ENCODE results near the gene TAF8. TPM values are rescaled to one million over a fixed set of nuclear protein-coding genes. Genes with fewer than 3 reads are reported as not detected.

TAF8 gene
- total RNA-seq, 1 donor from 2014 or later = 35.6 TPM

DNA sequence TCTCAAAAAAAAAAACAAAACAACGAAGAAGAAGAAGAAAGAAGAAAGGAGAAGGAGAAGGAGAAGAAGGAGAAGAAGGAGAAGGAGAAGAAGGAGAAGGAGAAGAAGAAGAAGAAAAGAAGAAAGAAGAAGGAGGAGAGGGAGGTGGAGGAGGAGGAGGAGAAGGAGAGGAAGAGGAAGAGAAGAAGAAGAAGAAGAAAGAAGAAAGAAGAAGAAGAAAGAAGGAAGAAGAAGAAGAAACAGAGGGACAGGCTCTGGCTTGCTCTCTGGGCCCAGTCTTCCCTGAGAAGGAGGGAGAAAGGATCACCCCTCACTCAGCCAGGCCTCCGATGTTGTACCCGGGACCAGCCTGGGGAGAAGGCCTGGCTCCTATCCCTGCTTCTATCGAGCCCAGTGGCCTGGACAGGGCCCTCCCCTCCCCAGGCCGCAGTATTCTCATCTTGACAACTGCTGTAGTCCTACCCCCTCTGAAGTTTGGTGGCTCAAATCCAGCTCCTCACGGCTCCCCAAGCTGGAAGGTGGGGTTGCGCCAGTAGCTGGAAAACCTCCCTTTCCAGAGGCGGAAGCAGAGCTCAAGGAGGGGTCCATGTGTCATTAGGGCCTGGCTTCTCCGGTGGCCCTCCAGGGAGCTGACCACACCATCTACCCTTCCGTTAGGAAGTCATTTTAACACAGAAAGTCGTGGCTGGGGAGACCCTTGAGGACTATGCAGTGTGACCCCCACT, 73.2 kb downstream of the TAF8 start:
- Histone ChIP-seq H3K27ac (peak overlapping the region; percentile 79), H3K4me1 (peaks cover 42% of the 10 kb centered on the region), H3K9me3 (no peaks in the 10 kb centered on the region), H3K36me3 (no peaks in the 10 kb centered on the region), H3K27me3 (no peaks in the 10 kb centered on the region), H3K4me3 (no peak overlapping the region)
- DNase-seq (ENCODE audit: extremely low spot score in 2 of 2) = no peak
- intact Hi-C loops (cut with DNase I) = no loop called here
- TF ChIP-seq POLR2AphosphoS5 (IDR thresholded peaks at IDR 0.05; ENCODE audit: insufficient read depth in 1 of 2, low read depth in 1 of 2) = no peak
- TF ChIP-seq, protein P1, sequence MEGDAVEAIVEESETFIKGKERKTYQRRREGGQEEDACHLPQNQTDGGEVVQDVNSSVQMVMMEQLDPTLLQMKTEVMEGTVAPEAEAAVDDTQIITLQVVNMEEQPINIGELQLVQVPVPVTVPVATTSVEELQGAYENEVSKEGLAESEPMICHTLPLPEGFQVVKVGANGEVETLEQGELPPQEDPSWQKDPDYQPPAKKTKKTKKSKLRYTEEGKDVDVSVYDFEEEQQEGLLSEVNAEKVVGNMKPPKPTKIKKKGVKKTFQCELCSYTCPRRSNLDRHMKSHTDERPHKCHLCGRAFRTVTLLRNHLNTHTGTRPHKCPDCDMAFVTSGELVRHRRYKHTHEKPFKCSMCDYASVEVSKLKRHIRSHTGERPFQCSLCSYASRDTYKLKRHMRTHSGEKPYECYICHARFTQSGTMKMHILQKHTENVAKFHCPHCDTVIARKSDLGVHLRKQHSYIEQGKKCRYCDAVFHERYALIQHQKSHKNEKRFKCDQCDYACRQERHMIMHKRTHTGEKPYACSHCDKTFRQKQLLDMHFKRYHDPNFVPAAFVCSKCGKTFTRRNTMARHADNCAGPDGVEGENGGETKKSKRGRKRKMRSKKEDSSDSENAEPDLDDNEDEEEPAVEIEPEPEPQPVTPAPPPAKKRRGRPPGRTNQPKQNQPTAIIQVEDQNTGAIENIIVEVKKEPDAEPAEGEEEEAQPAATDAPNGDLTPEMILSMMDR (IDR thresholded peaks at IDR 0.05) = no peak
- TF ChIP-seq POLR2A (IDR thresholded peaks at IDR 0.05) = no peak

DNA sequence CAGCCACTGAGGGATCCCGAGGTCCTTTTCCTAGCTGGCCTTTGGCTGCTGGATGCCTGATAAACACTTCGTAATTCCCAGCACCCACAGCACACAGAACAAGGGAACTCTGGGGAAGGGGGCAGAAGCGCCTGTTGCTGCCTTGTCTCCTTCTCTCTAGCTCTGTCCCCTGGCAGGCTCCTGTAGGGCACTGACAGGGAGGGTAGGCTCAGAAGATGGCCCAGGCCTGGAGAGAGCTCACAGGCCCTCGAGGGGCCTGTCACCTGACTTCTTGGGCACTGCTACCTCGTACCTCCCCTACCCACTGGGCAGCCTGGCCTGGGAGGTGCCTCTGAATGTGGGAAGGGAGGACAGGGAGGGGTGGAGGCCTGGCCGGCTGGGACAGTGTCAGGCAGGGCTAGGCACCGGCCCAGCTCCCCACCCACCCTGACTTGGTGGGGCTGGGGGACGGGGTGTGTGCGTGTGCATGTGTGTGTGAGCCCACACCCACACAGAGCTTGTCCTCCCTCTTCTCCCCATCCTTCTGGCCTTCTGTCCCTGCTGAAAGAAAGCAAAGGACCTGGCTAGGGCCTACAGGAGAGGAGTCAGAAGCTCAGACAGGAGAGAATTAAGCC, 74.0 kb downstream of the TAF8 start:
- no peaks in the 10 kb centered on the region for H3K9me3 ChIP-seq
- no peaks in the 10 kb centered on the region for H3K27me3 ChIP-seq
- peaks cover 40% of the 10 kb centered on the region for H3K4me1 ChIP-seq
- TF ChIP-seq POLR2AphosphoS5 (IDR thresholded peaks at IDR 0.05; ENCODE audit: insufficient read depth in 1 of 2, low read depth in 1 of 2) = no peak
- TF ChIP-seq POLR2A (IDR thresholded peaks at IDR 0.05) = no peak
- TF ChIP-seq, protein P1 (IDR thresholded peaks at IDR 0.05) = no peak
- H3K36me3 ChIP-seq = no peaks in the 10 kb centered on the region
- no peak for DNase-seq (ENCODE audit: extremely low spot score in 2 of 2)
- intact Hi-C loops (cut with DNase I) = no loop called here
- H3K27ac ChIP-seq = peak overlapping the region; percentile 79
- no peak overlapping the region for H3K4me3 ChIP-seq

DNA sequence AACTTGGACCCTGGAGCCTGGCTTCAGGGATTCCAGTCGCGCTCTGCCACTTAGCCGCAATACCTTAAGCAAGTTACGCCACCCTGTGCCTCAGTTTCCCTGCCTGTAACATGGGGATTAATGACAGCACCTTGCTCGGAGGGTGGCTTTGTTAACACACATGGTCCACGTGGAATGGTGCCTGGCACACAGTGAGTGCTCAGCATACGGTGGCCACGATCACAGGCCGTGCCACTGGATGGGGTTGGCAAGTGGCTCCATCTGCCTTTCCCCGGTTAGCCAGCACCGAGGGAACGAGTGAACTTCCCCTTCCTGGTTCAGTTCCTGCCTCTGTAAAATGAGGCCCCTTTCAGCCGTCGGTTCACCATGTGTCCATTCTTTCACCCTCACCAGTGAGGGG, 74.9 kb downstream of the TAF8 start:
- DNase-seq (ENCODE audit: extremely low spot score in 2 of 2) = no peak
- Histone ChIP-seq H3K27ac (peak overlapping the region; percentile 79), H3K36me3 (no peaks in the 10 kb centered on the region), H3K4me1 (peaks cover 40% of the 10 kb centered on the region), H3K9me3 (no peaks in the 10 kb centered on the region), H3K27me3 (no peaks in the 10 kb centered on the region), H3K4me3 (no peak overlapping the region)
- intact Hi-C loops (cut with DNase I) = no loop called here
- no peak for TF ChIP-seq POLR2A (IDR thresholded peaks at IDR 0.05)
- TF ChIP-seq POLR2AphosphoS5 (IDR thresholded peaks at IDR 0.05; ENCODE audit: insufficient read depth in 1 of 2, low read depth in 1 of 2) = no peak
- TF ChIP-seq, protein P1 (IDR thresholded peaks at IDR 0.05) = no peak

DNA sequence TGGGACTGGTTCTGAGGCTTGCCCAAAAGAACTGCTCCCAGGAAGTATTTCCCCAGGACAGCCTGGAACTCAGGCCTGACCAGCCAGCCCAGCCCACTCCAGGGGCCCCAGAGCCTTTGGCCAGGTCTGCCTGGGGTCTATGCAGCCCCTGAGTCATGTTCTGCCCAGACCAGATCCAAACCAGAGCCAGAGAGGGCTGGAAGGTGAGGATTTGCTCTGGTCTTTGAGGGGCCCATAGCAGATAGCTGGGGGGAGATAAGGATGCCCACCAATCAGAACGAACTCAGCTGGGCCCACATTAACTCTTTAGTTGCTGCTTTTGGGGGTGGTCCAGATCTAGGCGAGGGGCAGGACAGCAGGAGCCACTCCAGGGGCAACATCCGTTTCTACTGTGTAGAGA, 75.3 kb downstream of the TAF8 start:
- Histone ChIP-seq H3K4me1 (peaks cover 40% of the 10 kb centered on the region), H3K27me3 (no peaks in the 10 kb centered on the region), H3K36me3 (no peaks in the 10 kb centered on the region), H3K4me3 (no peak overlapping the region), H3K27ac (peak overlapping the region; percentile 79), H3K9me3 (no peaks in the 10 kb centered on the region)
- no peak for DNase-seq (ENCODE audit: extremely low spot score in 2 of 2)
- intact Hi-C loops (cut with DNase I) = no loop called here
- no peak for TF ChIP-seq POLR2AphosphoS5 (IDR thresholded peaks at IDR 0.05; ENCODE audit: insufficient read depth in 1 of 2, low read depth in 1 of 2)
- TF ChIP-seq, protein P1 (IDR thresholded peaks at IDR 0.05) = no peak
- TF ChIP-seq POLR2A (IDR thresholded peaks at IDR 0.05) = no peak
